ENCODE measurements around the gene TRIM10.

DNA sequence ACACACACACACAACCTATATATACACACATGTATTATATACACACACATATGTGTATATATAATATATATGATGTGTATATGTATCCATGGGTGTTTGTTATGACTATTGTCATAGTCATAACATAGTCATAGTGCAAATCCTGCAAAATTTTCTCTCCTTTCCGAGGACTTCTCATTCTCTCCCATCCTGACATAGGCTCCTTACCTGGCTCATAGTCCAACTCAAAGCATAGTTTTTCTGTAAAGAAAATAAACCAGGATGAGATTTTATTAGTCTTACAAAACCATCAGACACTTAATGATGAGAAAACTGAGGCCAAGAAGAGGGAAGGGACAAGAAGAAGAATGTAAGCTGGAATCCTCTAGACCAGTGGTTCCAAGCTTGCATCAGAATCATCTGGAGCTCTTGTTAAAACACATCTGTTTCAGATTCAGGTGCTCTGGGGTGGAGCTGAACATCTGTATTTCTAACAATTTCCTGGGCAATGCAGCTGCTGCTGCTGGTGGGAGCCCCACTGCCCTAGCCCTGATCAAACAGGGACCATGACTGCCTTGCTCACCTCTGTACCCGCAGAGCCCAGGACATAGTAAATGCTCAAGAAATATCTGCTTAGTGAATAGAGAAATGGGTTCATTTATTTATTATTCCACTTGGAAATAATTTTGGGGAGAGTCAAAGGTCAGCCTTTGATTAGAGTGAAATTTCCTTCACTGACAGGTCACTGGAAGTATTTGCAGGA lies 5.3 kb downstream of the TRIM10 start:
- TF ChIP-seq CTCF (IDR thresholded peaks at IDR 0.05; ENCODE audit: low read depth, low read length), result no peak
- TF ChIP-seq, protein P1, sequence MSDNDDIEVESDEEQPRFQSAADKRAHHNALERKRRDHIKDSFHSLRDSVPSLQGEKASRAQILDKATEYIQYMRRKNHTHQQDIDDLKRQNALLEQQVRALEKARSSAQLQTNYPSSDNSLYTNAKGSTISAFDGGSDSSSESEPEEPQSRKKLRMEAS (IDR thresholded peaks at IDR 0.05; ENCODE audit: low read depth, low read length), result no peak
- TF ChIP-seq POLR2A (IDR thresholded peaks at IDR 0.05; ENCODE audit: extremely low read depth, insufficient read length), result no peak
- TF ChIP-seq MYC (IDR thresholded peaks at IDR 0.05; ENCODE audit: low read depth, low read length), result no peak

Data from NB4 (cell line).